HG03439 (cell line): ENCODE measurements around the gene OR7A17.

Source experiments
- ATAC-seq: cut with Tn5 transposase; IDR thresholded peaks from one replicate; pipeline ENCODE4 v1.9.1; 2021; ENCODE audit warnings: mild to moderate bottlenecking, moderate library complexity; ENCODE audit not compliant: unreplicated experiment

OR7A17 gene

GRCh38 chr19:14886032-14886431, at the start of gene OR7A17:
OR7A17 (minus strand) TSS chr19:14886132; CDS start chr19:14881355, 4,777 bp downstream.
- ATAC-seq: no peak

DNA sequence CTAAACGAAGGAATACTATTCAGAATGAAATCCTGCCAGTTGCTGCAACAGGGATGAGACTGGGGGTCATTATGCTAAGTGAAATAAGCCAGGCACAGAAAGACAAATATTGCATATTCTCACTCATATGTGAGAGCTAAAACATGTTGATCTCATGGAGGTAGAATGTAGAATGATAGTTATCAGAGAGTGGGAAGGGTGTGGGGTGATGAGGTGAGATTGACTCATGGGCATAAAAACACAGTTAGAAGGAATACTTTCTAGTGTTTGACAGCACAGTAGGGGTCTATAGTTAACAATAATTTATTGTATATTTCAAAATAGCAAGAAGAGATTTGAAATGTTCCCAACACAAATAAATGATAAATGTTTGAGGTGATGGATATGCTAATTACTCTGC, 47.6 kb upstream of the OR7A17 start:
- ATAC-seq: no peak

DNA sequence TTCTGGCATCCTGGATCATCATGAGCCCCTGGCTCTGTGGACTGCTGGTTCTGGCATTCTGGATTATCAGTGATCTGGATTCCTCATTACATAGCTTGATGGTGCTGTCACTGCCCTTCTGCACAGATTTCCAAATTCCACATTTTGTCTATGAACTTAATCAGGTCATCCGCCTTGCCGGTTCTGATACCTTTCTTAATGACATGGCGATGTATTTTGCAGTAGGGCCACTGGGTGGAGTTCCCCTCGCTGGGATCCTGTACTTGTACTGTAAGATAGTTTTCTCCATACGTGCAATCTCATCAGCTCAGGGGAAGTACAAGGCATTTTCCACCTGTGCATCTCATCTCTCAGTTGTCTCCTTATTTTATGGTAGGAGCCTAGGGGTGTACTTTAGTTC, 30.9 kb upstream of the OR7A17 start:
- no peak for ATAC-seq

DNA sequence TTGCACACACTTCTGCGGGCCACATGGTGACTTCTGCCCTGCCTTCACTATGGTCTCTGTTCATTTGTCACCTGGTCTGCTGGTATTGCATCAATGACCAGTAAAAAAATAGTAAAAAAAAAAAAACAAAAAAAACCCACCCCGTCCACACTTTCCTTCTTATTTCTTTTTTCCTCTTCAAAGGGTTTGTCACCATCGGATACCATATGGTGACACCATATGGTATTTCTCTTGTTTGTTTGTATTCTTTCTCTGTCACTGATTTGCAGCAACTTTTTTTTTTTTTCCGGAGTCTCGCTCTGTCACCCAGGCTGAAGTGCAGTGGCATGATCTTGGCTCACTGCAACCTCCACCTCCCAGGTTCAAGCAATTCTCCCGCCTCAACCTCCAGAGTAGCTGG, 29.2 kb upstream of the OR7A17 start:
- no peak for ATAC-seq

- no peak for ATAC-seq
Measured at GRCh38 chr19:14906711-14907110, 20.8 kb upstream of the OR7A17 start.

- ATAC-seq: no peak
Measured at GRCh38 chr19:14901675-14902260, 15.8 kb upstream of the OR7A17 start.

- ATAC-seq: no peak
Measured at GRCh38 chr19:14890643-14891379, 4.9 kb upstream of the OR7A17 start.

- no peak for ATAC-seq
Measured at GRCh38 chr19:14889994-14890642, 4.2 kb upstream of the OR7A17 start.

DNA sequence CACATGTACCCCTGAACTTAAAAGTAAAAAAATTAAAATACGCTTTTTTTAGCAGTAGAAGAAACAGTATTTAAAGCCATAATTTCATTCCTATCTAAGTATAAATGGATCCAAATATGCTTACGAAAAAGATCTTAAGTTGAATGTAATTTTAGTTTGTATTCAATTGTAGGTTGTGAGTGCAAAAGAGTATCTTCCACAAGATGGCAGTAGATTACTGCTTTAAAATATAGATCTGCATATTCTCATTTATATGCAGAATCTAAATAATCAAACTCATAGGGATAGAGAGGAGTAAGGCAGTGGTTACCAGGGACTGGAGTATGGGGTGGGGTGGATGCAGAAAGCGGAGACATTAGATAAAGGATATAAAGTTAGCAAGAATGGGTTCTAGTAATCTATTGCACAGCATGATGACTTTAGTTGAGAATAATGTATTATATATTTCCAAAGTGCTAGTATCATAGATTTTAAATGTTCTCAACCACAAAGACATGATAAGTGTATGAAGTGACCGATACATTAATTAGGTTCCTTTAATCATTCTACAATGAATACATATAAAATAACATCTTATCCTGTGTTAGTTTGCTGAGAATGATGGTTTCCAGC, 14.2 kb downstream of the OR7A17 start:
- no peak for ATAC-seq

DNA sequence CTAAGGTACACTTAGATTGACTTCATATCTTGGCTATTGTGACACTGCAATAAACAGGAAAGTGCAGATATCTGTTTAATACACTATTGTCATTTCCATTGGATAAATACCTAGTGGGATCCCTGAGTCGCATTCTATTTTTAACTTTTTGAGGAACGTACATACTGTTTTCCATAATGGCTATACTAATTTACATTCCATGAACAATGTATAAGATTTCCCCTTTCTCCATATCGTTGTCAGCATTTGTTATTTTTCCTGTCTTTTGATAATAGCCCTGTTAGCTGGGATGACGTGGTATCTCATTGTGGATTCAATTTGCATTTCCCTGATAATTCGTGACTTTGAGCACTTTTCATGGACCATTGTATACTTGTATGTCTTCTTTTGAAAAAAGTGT, 17.4 kb downstream of the OR7A17 start:
- ATAC-seq: no peak

- ATAC-seq: no peak
Measured at GRCh38 chr19:14848822-14849221, 37.1 kb downstream of the OR7A17 start, which contains the start of gene OR7A10. OR7A10 (minus strand) TSS chr19:14848922; CDS start chr19:14841877, 7,045 bp downstream.

DNA sequence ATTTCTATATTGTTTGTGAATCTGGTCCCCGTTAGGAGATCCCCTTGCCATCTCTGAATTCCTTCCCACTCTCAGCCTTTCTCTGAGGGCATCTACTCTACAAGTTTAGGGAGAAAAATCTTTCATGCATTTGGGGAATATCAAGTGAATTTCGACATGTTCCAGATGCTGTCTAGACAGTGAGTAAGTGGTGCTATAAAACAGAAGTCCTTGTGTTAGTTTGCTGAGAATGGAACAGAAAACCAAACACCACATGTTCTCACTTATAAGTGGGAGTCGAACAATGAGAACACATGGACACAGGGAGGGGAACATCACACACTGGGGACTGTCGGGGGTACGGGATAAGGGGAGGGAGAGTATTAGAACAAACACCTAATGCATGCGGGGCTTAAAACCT, 42.4 kb downstream of the OR7A17 start:
- ATAC-seq: no peak

DNA sequence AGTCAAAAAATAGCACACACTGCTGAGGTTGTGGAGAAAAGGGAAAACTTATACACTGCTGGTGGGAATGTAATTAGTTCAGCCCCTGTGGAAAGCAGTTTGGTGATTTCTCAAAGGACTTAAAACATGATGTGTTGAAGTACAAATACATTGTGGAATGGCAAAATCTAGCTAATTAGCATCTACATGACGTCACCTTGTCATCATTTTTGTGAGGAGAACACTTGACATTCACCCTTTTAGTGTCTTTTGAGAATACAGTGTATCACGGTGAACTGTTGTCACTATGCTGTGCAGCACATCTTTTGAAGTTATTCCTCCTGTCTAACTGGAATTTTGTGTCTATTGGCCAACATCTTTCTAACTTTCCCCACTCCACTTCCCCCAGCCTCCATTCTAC, 42.8 kb downstream of the OR7A17 start:
- ATAC-seq: no peak

GRCh38 chr19:14840206-14840605, 45.7 kb downstream of the OR7A17 start:
- no peak for ATAC-seq

- no peak for ATAC-seq
Measured at GRCh38 chr19:14837391-14837790, 48.5 kb downstream of the OR7A17 start.

DNA sequence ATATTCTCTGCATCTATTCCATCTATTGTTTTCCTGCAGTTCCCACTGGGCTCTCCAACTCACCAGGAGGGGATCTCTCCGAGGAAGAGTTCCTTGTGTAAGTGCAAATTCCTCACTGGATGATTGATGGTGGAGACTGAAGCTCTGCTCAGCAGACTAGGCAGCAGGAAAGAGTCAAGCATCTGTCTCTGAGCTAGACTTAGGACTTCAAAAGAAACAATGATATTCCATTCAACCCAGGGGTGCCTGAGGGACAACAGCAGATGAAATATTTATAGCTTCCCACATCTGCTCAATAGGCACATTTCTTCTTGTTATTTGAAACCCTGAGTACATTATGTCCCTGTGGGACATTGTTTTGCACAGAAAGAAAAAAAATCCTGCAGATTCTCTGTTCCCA, 50.9 kb downstream of the OR7A17 start, which contains the start of the genes OR7A5 and OR7C1:
TSS of gene OR7A5 (minus strand) at position 175 of the 400 bp plus-strand sequence. CDS start 6,944 bp downstream, outside the sequence.
TSS of gene OR7C1 (minus strand) at position 175 of the 400 bp plus-strand sequence. CDS start 35,049 bp downstream, outside the sequence.
- ATAC-seq: no peak

DNA sequence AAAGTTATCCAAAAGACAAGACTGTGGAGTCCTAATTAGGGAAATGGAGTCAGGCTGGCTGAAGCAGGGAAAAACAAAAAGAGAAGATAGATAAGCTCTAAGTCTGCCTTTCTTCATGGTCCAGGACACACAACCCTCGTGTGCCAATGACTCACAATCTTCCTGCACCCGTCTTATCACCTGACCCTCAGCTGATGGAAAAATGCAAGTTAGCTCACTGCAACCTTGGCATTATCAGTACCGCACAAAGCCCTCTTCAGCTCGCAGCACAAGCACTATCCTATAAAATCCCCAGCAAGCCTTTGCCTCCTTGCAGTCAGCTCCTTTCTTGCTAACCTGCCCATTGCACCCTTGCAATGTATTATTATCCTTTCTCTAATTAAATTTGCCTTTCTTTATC, 55.2 kb downstream of the OR7A17 start:
- ATAC-seq: no peak
